Activated effector memory CD4-positive, alpha-beta T cell treated with anti-CD3 and anti-CD28 coated beads, Interleukin-2, amount 50 U/mL, for 16 hours (primary cell): ENCODE measurements around the gene CCR2.

Experiments
- DNase-seq: peaks from one replicate; pipeline ENCODE4 v3.0.0-alpha.2; 2020

CCR2 gene

GRCh38 chr3:46405301-46406019, 51.5 kb downstream of the CCR2 start:
- no peak for DNase-seq

- no peak for DNase-seq
Measured at GRCh38 chr3:46406443-46406787, 52.5 kb downstream of the CCR2 start.

GRCh38 chr3:46406788-46407611, 53.1 kb downstream of the CCR2 start, which contains the start of the genes CCR5AS and CCRL2:
Gene CCR5AS (minus strand): TSS chr3:46407066.
Gene CCRL2 (plus strand): TSS chr3:46407259. CDS start chr3:46408080, 821 bp downstream.
- DNase-seq, result peak; percentile 69

- no peak for DNase-seq
Measured at GRCh38 chr3:46407970-46408369, 54.1 kb downstream of the CCR2 start.

GRCh38 chr3:46408853-46409252, 54.9 kb downstream of the CCR2 start:
- DNase-seq, result no peak

- no peak for DNase-seq
Measured at GRCh38 chr3:46409739-46410489, 56.0 kb downstream of the CCR2 start.
